Measurements from ENCODE around the gene ZSWIM8.

Gene ZSWIM8, protein sequence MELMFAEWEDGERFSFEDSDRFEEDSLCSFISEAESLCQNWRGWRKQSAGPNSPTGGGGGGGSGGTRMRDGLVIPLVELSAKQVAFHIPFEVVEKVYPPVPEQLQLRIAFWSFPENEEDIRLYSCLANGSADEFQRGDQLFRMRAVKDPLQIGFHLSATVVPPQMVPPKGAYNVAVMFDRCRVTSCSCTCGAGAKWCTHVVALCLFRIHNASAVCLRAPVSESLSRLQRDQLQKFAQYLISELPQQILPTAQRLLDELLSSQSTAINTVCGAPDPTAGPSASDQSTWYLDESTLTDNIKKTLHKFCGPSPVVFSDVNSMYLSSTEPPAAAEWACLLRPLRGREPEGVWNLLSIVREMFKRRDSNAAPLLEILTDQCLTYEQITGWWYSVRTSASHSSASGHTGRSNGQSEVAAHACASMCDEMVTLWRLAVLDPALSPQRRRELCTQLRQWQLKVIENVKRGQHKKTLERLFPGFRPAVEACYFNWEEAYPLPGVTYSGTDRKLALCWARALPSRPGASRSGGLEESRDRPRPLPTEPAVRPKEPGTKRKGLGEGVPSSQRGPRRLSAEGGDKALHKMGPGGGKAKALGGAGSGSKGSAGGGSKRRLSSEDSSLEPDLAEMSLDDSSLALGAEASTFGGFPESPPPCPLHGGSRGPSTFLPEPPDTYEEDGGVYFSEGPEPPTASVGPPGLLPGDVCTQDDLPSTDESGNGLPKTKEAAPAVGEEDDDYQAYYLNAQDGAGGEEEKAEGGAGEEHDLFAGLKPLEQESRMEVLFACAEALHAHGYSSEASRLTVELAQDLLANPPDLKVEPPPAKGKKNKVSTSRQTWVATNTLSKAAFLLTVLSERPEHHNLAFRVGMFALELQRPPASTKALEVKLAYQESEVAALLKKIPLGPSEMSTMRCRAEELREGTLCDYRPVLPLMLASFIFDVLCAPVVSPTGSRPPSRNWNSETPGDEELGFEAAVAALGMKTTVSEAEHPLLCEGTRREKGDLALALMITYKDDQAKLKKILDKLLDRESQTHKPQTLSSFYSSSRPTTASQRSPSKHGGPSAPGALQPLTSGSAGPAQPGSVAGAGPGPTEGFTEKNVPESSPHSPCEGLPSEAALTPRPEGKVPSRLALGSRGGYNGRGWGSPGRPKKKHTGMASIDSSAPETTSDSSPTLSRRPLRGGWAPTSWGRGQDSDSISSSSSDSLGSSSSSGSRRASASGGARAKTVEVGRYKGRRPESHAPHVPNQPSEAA (N-terminal part only)

DNA sequence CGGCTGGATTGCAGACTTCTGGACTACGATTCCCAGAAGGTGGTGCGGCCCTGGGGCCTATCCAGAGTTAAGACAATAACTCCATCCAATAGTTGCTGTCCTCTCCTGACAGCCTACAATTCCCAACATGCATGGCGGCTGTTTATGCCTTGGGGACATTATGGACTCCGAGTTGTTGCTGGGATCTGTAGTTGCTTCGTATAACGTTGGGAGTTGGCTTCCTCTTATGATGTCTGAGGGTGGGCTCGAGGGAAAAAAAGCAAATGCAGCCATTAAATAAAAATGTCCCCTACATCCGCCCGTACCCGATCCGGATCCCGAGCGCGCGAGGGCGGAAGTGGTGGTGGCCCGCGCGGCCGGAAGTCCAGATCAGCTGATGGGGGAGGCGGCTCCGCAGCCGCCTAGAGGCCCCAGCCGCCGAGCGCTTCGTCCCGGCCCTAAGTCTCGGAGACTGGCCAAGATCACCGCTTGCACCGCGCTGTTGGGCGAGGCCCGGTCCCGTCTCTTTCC, at the start of gene ZSWIM8:
TSS of gene ZSWIM8 (plus strand) at position 396 of the 510 bp plus-strand sequence. CDS start 273 bp downstream, outside the sequence.
- peak; percentile 27; the same call in 1 of the 2 replicates for TF ChIP-seq EGR1 (IDR thresholded peaks at IDR 0.05)
- TF ChIP-seq, protein P1, sequence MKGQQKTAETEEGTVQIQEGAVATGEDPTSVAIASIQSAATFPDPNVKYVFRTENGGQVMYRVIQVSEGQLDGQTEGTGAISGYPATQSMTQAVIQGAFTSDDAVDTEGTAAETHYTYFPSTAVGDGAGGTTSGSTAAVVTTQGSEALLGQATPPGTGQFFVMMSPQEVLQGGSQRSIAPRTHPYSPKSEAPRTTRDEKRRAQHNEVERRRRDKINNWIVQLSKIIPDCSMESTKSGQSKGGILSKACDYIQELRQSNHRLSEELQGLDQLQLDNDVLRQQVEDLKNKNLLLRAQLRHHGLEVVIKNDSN (IDR thresholded peaks at IDR 0.05) = peak; percentile 91
- TF ChIP-seq CEBPB (IDR thresholded peaks at IDR 0.05) = no peak
- TF ChIP-seq, protein P2, sequence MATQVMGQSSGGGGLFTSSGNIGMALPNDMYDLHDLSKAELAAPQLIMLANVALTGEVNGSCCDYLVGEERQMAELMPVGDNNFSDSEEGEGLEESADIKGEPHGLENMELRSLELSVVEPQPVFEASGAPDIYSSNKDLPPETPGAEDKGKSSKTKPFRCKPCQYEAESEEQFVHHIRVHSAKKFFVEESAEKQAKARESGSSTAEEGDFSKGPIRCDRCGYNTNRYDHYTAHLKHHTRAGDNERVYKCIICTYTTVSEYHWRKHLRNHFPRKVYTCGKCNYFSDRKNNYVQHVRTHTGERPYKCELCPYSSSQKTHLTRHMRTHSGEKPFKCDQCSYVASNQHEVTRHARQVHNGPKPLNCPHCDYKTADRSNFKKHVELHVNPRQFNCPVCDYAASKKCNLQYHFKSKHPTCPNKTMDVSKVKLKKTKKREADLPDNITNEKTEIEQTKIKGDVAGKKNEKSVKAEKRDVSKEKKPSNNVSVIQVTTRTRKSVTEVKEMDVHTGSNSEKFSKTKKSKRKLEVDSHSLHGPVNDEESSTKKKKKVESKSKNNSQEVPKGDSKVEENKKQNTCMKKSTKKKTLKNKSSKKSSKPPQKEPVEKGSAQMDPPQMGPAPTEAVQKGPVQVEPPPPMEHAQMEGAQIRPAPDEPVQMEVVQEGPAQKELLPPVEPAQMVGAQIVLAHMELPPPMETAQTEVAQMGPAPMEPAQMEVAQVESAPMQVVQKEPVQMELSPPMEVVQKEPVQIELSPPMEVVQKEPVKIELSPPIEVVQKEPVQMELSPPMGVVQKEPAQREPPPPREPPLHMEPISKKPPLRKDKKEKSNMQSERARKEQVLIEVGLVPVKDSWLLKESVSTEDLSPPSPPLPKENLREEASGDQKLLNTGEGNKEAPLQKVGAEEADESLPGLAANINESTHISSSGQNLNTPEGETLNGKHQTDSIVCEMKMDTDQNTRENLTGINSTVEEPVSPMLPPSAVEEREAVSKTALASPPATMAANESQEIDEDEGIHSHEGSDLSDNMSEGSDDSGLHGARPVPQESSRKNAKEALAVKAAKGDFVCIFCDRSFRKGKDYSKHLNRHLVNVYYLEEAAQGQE (IDR thresholded peaks at IDR 0.05; ENCODE audit: low read depth) = no peak
- peak; percentile 84 for TF ChIP-seq TCF12 (IDR thresholded peaks at IDR 0.05; ENCODE audit: low read depth)
- peak; percentile 30; the same call in 1 of the 2 replicates for TF ChIP-seq EP300 (IDR thresholded peaks at IDR 0.05; ENCODE audit: borderline replicate concordance)
- no peak for TF ChIP-seq ZBTB7A (IDR thresholded peaks at IDR 0.05; ENCODE audit: low read depth)
- TF ChIP-seq, protein P3, sequence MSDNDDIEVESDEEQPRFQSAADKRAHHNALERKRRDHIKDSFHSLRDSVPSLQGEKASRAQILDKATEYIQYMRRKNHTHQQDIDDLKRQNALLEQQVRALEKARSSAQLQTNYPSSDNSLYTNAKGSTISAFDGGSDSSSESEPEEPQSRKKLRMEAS (IDR thresholded peaks at IDR 0.05) = peak; percentile 82
- TF ChIP-seq CREB1 (IDR thresholded peaks at IDR 0.05; ENCODE audit: low read depth) = no peak
- peak; percentile 37 for TF ChIP-seq NFIC (IDR thresholded peaks at IDR 0.05)
- peak; percentile 92 for TF ChIP-seq YY1 (IDR thresholded peaks at IDR 0.05; ENCODE audit: low read depth)
- peak; percentile 36; the same call in 1 of the 2 replicates for TF ChIP-seq TEAD4 (IDR thresholded peaks at IDR 0.05)
- TF ChIP-seq TAF1 (IDR thresholded peaks at IDR 0.05; ENCODE audit: low read depth) = peak; percentile 85

DNA sequence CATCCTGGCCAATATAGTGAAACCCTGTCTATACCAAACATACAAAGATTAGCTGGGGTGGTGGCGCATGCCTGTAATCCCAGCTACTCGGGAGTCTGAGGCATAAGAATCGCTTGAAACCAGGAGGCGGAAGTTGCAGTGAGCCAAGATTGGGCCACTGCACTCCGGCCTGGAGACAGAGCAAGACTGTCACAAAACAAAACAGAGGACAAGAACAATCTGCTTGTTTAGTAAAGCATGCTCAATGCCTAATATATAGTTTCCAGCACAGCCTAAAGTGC, 43.0 kb upstream of the ZSWIM8 start:
- TF ChIP-seq TCF12 (IDR thresholded peaks at IDR 0.05; ENCODE audit: low read depth) (no peak), NFIC (IDR thresholded peaks at IDR 0.05) (no peak), EGR1 (IDR thresholded peaks at IDR 0.05) (no peak), YY1 (IDR thresholded peaks at IDR 0.05; ENCODE audit: low read depth) (no peak), TEAD4 (IDR thresholded peaks at IDR 0.05) (no peak), TAF1 (IDR thresholded peaks at IDR 0.05; ENCODE audit: low read depth) (no peak), CREB1 (IDR thresholded peaks at IDR 0.05; ENCODE audit: low read depth) (no peak), RAD21 (IDR thresholded peaks at IDR 0.05; ENCODE audit: low read depth) (no peak), EP300 (IDR thresholded peaks at IDR 0.05; ENCODE audit: borderline replicate concordance) (no peak), CEBPB (IDR thresholded peaks at IDR 0.05) (no peak)
- TF ChIP-seq, protein P3 (IDR thresholded peaks at IDR 0.05) = no peak
- TF ChIP-seq, protein P1 (IDR thresholded peaks at IDR 0.05) = no peak
- TF ChIP-seq, protein P2 (IDR thresholded peaks at IDR 0.05; ENCODE audit: low read depth) = no peak

DNA sequence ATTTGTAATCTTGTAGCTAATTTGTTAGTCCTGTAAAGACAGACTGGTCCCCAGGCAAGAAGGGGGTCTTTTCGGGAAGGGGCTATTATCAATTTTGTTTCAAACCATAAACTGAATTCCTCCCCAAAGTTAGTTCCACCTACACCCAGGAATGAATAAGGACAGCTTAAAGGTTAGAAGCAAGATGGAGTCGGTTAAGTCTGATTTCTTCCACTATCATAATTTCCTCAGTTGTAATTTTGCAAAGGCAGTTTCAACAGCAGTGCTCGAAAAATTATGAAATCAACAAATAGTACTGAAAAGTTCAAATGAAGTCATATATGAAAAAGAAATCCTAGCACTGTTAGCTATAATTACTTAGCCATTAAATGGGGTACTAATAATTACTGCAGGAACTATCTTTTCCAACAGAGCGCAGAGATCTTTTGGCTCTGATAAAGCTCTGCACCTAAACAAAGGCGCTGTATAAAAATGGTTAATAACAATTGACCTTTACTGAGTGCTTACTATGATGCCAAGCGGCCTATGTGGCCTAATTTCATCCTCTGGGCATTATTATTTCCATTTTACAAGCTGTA, 42.0 kb upstream of the ZSWIM8 start:
- TF ChIP-seq EP300 (IDR thresholded peaks at IDR 0.05; ENCODE audit: borderline replicate concordance) = no peak
- no peak for TF ChIP-seq YY1 (IDR thresholded peaks at IDR 0.05; ENCODE audit: low read depth)
- TF ChIP-seq, protein P2 (IDR thresholded peaks at IDR 0.05; ENCODE audit: low read depth) = no peak
- no peak for TF ChIP-seq CREB1 (IDR thresholded peaks at IDR 0.05; ENCODE audit: low read depth)
- TF ChIP-seq, protein P3 (IDR thresholded peaks at IDR 0.05) = no peak
- no peak for TF ChIP-seq NFIC (IDR thresholded peaks at IDR 0.05)
- TF ChIP-seq ZBTB7A (IDR thresholded peaks at IDR 0.05; ENCODE audit: low read depth) = no peak
